ENCODE results near the gene OXCT2. TPM values are rescaled to one million over a fixed set of nuclear protein-coding genes. Genes with fewer than 3 reads are reported as not detected.
A peak's percentile ranks its signal among the peaks of the same experiment; 100 is the strongest.

OXCT2 gene
- total RNA-seq, 1 experiment from 2014 or later = 6.4 TPM

DNA sequence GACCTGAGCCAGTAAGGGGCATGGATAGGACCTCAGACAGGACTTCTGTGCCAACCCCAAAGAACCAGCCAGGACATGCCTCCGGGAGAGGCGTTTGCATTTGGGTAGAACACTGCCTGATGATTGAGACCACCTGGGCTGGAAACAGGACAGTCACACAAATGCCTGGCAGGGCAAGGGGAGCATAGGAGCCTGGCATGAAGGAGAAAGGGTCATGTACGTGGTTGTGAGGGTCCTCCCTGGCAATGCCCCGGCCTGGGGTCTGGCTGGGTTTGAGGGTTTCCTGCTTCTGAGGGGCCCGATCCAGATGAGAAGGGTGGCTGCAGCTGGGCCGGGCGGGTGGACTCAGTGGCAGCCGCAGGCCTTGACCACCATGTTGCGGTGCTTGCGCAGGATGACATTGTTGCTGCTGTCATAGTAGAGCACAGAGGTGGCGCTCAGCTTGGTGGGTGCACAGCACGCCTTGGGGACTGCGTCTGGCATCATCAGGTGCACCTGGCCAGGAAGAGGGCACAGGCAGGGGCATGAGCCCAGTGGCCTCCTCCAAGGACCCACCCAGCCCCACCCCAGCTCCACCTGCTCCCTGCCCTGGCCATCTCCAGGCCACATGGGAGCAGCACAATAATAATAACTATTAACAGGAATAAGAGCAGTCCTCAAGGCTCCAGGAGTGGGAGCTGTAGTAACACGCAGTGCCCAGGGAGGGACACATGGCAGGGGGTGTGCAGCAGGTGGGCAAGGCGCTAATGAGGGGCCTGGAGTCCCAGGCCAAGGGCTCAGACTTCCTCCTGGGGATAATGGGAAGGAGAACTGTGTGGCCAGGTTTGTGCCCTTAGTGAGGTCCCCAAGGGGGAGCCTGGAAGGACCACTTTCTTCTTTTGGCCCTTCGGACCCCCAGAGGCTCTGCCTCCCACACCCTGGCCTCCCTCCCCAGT is 10.8 kb downstream of the OXCT2 start:
- Histone ChIP-seq H3K4me1 (no peaks in the 10 kb centered on the region), H3K27me3 (replicated peaks; ENCODE audit: control insufficient read depth, insufficient read depth, low read length) (no peaks in the 10 kb centered on the region), H3K9me3 (no peaks in the 10 kb centered on the region), H3K4me3 (ENCODE audit: low read depth, low read length) (no peak overlapping the region), H3K36me3 (ENCODE audit: control insufficient read depth, insufficient read depth, low read length) (no peaks in the 10 kb centered on the region)
- ChIA-PET POLR2A (no interaction called here), CTCF (interaction anchor here (0.5 kb wide), 1 partner anchor 40 kb away, joined by 3 read pairs; no protein-coding TSS in a partner anchor)
- TF ChIP-seq, protein P1, sequence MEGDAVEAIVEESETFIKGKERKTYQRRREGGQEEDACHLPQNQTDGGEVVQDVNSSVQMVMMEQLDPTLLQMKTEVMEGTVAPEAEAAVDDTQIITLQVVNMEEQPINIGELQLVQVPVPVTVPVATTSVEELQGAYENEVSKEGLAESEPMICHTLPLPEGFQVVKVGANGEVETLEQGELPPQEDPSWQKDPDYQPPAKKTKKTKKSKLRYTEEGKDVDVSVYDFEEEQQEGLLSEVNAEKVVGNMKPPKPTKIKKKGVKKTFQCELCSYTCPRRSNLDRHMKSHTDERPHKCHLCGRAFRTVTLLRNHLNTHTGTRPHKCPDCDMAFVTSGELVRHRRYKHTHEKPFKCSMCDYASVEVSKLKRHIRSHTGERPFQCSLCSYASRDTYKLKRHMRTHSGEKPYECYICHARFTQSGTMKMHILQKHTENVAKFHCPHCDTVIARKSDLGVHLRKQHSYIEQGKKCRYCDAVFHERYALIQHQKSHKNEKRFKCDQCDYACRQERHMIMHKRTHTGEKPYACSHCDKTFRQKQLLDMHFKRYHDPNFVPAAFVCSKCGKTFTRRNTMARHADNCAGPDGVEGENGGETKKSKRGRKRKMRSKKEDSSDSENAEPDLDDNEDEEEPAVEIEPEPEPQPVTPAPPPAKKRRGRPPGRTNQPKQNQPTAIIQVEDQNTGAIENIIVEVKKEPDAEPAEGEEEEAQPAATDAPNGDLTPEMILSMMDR (IDR thresholded peaks at IDR 0.05; ENCODE audit: insufficient read depth in 1 of 2, low read depth in 1 of 2, low read length in 1 of 2, severe bottlenecking in 1 of 2, unreplicated experiment in 1 of 2) = no peak
- no peak for DNase-seq
- Mint-ChIP-seq H3K36me3 (ENCODE audit: insufficient read depth, unreplicated experiment) (peaks cover 6% of the 10 kb centered on the region), H3K27ac (ENCODE audit: unreplicated experiment) (peak overlapping the region; percentile 48), H3K4me3 (ENCODE audit: unreplicated experiment) (no peak overlapping the region), H3K27me3 (ENCODE audit: insufficient read depth, unreplicated experiment) (no peaks in the 10 kb centered on the region), H3K9me3 (ENCODE audit: unreplicated experiment) (no peaks in the 10 kb centered on the region), H3K4me1 (ENCODE audit: low read depth, unreplicated experiment) (no peaks in the 10 kb centered on the region)
- intact Hi-C loops (cut with micrococcal nuclease; ENCODE audit: unreplicated experiment) = no loop called here
- BruUV-seq (replicated peaks) = no TSS peak

DNA sequence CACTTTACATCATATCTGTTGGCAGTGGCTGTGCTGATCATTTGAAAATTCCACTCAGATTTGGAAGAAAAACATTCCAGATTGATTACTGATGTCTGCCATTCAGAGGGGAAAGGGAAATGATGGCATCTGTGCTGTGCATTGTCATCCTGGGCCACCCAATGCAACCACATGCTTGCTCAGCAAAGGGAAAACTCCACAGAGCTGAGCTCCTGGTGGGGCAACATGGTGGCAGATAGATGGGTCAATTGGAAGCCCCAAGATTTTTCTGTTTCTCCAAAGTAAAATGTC is 11.8 kb downstream of the OXCT2 start:
- Mint-ChIP-seq H3K4me3 (ENCODE audit: unreplicated experiment) (no peak overlapping the region), H3K27ac (ENCODE audit: unreplicated experiment) (no peak overlapping the region), H3K36me3 (ENCODE audit: insufficient read depth, unreplicated experiment) (peaks cover 6% of the 10 kb centered on the region), H3K9me3 (ENCODE audit: unreplicated experiment) (no peaks in the 10 kb centered on the region), H3K4me1 (ENCODE audit: low read depth, unreplicated experiment) (no peaks in the 10 kb centered on the region), H3K27me3 (ENCODE audit: insufficient read depth, unreplicated experiment) (no peaks in the 10 kb centered on the region)
- Histone ChIP-seq H3K4me1 (no peaks in the 10 kb centered on the region), H3K4me3 (ENCODE audit: low read depth, low read length) (no peak overlapping the region), H3K36me3 (ENCODE audit: control insufficient read depth, insufficient read depth, low read length) (no peaks in the 10 kb centered on the region), H3K9me3 (no peaks in the 10 kb centered on the region), H3K27me3 (replicated peaks; ENCODE audit: control insufficient read depth, insufficient read depth, low read length) (no peaks in the 10 kb centered on the region)
- intact Hi-C loops (cut with micrococcal nuclease; ENCODE audit: unreplicated experiment) = no loop called here
- ChIA-PET CTCF (no interaction called here), POLR2A (no interaction called here)
- DNase-seq = no peak
- TF ChIP-seq, protein P1 (IDR thresholded peaks at IDR 0.05; ENCODE audit: insufficient read depth in 1 of 2, low read depth in 1 of 2, low read length in 1 of 2, severe bottlenecking in 1 of 2, unreplicated experiment in 1 of 2) = no peak
- BruUV-seq (replicated peaks) = no TSS peak

DNA sequence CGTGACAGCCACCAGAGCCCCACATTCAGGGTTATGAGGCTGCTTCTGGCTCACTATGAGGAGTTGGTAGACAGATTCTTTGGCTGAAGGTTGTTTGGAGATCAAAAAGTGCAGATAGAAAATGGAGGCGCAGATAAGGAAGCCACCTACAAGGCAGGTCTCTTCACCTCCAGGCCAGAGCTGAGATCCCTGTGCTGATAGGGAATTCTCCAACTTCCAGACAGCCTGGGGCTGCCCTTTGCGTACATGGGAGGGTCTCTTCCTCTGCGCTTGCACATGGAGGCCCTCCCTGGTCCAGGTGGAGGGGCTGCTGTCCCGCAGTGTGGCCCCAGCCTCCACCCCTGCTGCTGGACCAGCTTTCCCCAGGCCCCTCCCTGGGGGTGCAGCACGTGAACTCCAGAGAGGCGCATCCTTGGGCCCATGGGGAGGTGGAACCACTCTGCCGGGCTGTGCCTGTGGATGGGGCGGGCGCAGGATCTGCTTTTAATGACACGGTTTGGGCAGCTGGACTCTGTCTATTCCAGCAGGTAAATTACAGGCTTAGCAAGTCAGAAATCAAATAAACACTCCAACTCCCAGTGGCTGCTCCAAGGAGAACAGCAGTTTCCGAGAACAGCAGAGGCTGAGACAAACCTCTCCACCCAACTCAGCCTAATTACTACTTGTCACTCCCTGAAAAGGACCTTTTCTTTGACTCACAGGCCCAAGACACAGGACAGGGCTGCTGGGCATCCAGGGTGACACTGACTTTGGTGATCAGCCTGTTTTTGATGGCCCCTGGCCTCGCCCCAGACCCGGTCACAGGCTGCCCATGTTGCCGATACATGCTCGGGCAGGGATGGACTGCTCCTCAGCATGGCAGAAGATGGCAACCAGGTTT is 12.4 kb downstream of the OXCT2 start:
- no peaks in the 10 kb centered on the region for H3K4me1 Mint-ChIP-seq (ENCODE audit: low read depth, unreplicated experiment)
- CTCF ChIA-PET = no interaction called here
- peaks cover 6% of the 10 kb centered on the region for H3K36me3 Mint-ChIP-seq (ENCODE audit: insufficient read depth, unreplicated experiment)
- Histone ChIP-seq H3K4me1 (no peaks in the 10 kb centered on the region), H3K36me3 (ENCODE audit: control insufficient read depth, insufficient read depth, low read length) (no peaks in the 10 kb centered on the region), H3K4me3 (ENCODE audit: low read depth, low read length) (no peak overlapping the region), H3K9me3 (no peaks in the 10 kb centered on the region), H3K27me3 (replicated peaks; ENCODE audit: control insufficient read depth, insufficient read depth, low read length) (no peaks in the 10 kb centered on the region)
- DNase-seq = no peak
- no peaks in the 10 kb centered on the region for H3K9me3 Mint-ChIP-seq (ENCODE audit: unreplicated experiment)
- H3K4me3 Mint-ChIP-seq (ENCODE audit: unreplicated experiment) = no peak overlapping the region
- intact Hi-C loops (cut with micrococcal nuclease; ENCODE audit: unreplicated experiment) = no loop called here
- H3K27ac Mint-ChIP-seq (ENCODE audit: unreplicated experiment) = no peak overlapping the region
- H3K27me3 Mint-ChIP-seq (ENCODE audit: insufficient read depth, unreplicated experiment) = no peaks in the 10 kb centered on the region
- TF ChIP-seq, protein P1 (IDR thresholded peaks at IDR 0.05; ENCODE audit: insufficient read depth in 1 of 2, low read depth in 1 of 2, low read length in 1 of 2, severe bottlenecking in 1 of 2, unreplicated experiment in 1 of 2) = no peak
- BruUV-seq (replicated peaks) = no TSS peak
- POLR2A ChIA-PET = no interaction called here
